CD14-positive monocyte (primary cell): ENCODE measurements around the gene PLCB1. TPM values are rescaled to one million over a fixed set of nuclear protein-coding genes. Genes with fewer than 3 reads are reported as not detected.

Source experiments
- DNase-seq, 3 donors: peaks; one replicate each; pipeline ENCODE4 v3.0.0-alpha.2; 2011 to 2022
- H2AFZ ChIP-seq: 2 replicates; pipeline ENCODE4 v1.6.0; 2012; ENCODE audit warnings: mild to moderate bottlenecking, low read depth, low read length, inconsistent platforms; ENCODE audit not compliant: insufficient read depth, poor library complexity, severe bottlenecking
- H3K27ac ChIP-seq, 2 donors: 1 replicate in 1 of 2; 2 replicates in 1 of 2; pipeline ENCODE4 v1.5.1; 2012 to 2013; ENCODE audit warnings: low read length in 2 of 2, control low read depth in 1 of 2, inconsistent platforms in 1 of 2, low read depth in 1 of 2, mild to moderate bottlenecking in 1 of 2
- H3K27me3 ChIP-seq, 2 donors: one replicate each; pipeline versions ENCODE4 v1.6.0 to v1.6.1; 2011 to 2013; ENCODE audit warnings: low read length in 2 of 2; ENCODE audit not compliant: control insufficient read depth in 2 of 2, insufficient read depth in 2 of 2
- H3K36me3 ChIP-seq, 2 donors: replicated peaks in 1 of 2; 1 replicate in 1 of 2; 2 replicates in 1 of 2; pipeline versions ENCODE4 v1.5.1 to v1.6.1; 2012 to 2013; ENCODE audit warnings: low read length in 2 of 2, control low read depth in 1 of 2, inconsistent platforms in 1 of 2, mild to moderate bottlenecking in 1 of 2; ENCODE audit not compliant: insufficient read depth in 2 of 2, control insufficient read depth in 1 of 2
- H3K4me1 ChIP-seq, 2 donors: 1 replicate in 1 of 2; 2 replicates in 1 of 2; pipeline versions ENCODE4 v1.5.1 to v1.6.1; 2012 to 2013; ENCODE audit warnings: low read length in 2 of 2, control low read depth in 1 of 2, inconsistent platforms in 1 of 2, mild to moderate bottlenecking in 1 of 2, moderate library complexity in 1 of 2; ENCODE audit not compliant: insufficient read depth in 2 of 2, control insufficient read depth in 1 of 2
- H3K4me2 ChIP-seq: replicated peaks from 2 replicates; pipeline ENCODE3; 2012; ENCODE audit warnings: low read length, moderate library complexity, mild to moderate bottlenecking; ENCODE audit not compliant: poor library complexity, severe bottlenecking; ENCODE audit errors: extremely low read depth
- H3K4me3 ChIP-seq, 3 experiments: fragments of 200-600 bp in 1 of 3; sonication (generic) in 1 of 3; replicated peaks in 1 of 3; 1 replicate in 2 of 3; 2 replicates in 1 of 3; pipeline ENCODE4 v1.5.1; 2011 to 2013; ENCODE audit warnings: low read length in 3 of 3, mild to moderate bottlenecking in 3 of 3, control low read depth in 2 of 3, low read depth in 2 of 3, inconsistent platforms in 1 of 3, moderate library complexity in 1 of 3
- H3K79me2 ChIP-seq: 2 replicates; pipeline ENCODE4 v1.6.0; 2012; ENCODE audit warnings: mild to moderate bottlenecking, control low read depth, inconsistent platforms, low read length, moderate library complexity; ENCODE audit not compliant: insufficient read depth
- H3K9ac ChIP-seq: 2 replicates; pipeline ENCODE4 v1.6.0; 2017; ENCODE audit warnings: low read length, mild to moderate bottlenecking; ENCODE audit not compliant: insufficient read depth, poor library complexity, severe bottlenecking
- H3K9me3 ChIP-seq, 2 donors: replicated peaks in 1 of 2; 1 replicate in 1 of 2; 2 replicates in 1 of 2; pipeline versions ENCODE4 v1.5.1 to v1.6.1; 2012 to 2013; ENCODE audit warnings: low read length in 2 of 2, control low read depth in 1 of 2; ENCODE audit not compliant: control insufficient read depth in 1 of 2, insufficient read depth in 1 of 2
- H4K20me1 ChIP-seq: 2 replicates; pipeline ENCODE4 v1.6.0; 2012; ENCODE audit warnings: mild to moderate bottlenecking, low read length, control low read depth, moderate library complexity; ENCODE audit not compliant: insufficient read depth
- H3K27ac Mint-ChIP-seq, 7 donors: one replicate each; pipeline ENCODE4 v1.8.0; 2020; ENCODE audit warnings: mild to moderate bottlenecking in 7 of 7, mixed read lengths in 7 of 7, moderate library complexity in 6 of 7, inconsistent platforms in 2 of 7
- H3K27me3 Mint-ChIP-seq, 3 donors: one replicate each; pipeline ENCODE4 v1.8.0; 2021 to 2022; ENCODE audit warnings: low read depth in 3 of 3, mild to moderate bottlenecking in 3 of 3, mixed read lengths in 3 of 3, moderate library complexity in 3 of 3, inconsistent platforms in 1 of 3
- H3K36me3 Mint-ChIP-seq, 2 donors: one replicate each; pipeline ENCODE4 v1.8.0; 2020; ENCODE audit warnings: mixed read lengths in 2 of 2, inconsistent platforms in 1 of 2, mild to moderate bottlenecking in 1 of 2
- H3K4me1 Mint-ChIP-seq: one replicate; pipeline ENCODE4 v1.8.0; 2020; ENCODE audit warnings: mild to moderate bottlenecking, mixed read lengths
- H3K4me3 Mint-ChIP-seq, 2 donors: one replicate each; pipeline ENCODE4 v1.8.0; 2020; ENCODE audit warnings: mild to moderate bottlenecking in 2 of 2, mixed read lengths in 2 of 2, moderate library complexity in 1 of 2
- H3K9me3 Mint-ChIP-seq, 7 donors: one replicate each; pipeline ENCODE4 v1.8.0; 2020 to 2022; ENCODE audit warnings: mixed read lengths in 7 of 7, mild to moderate bottlenecking in 6 of 7, moderate library complexity in 6 of 7, inconsistent platforms in 2 of 7
- CTCF ChIP-seq: fragments of 200-600 bp; IDR thresholded peaks from one replicate; pipeline ENCODE4 v1.8.0; 2022; ENCODE audit warnings: antibody characterized with exemption, mild to moderate bottlenecking
- WGBS: methylation state at CpG from one replicate; pipeline ENCODE4 v1.1.5; 2013; ENCODE audit warnings: missing lambda C conversion rate; ENCODE audit not compliant: insufficient coverage; 5-methylcytosine and 5-hydroxymethylcytosine counted together
- intact Hi-C, 2 donors: fragments of 100-400 bp; cut with micrococcal nuclease; formaldehyde crosslinking; loops; one replicate each; pipeline versions ENCODE4 v1.15.0 to v1.15.1; 2023
- polyA plus RNA-seq, 3 donors: library from polyadenylated mRNA; depleted of rRNA in 1 of 3; unstranded in 2 of 3; stranded (reverse) in 1 of 3; fragments of 300-500 nt in 2 of 3; fragments of >200 nt in 1 of 3; fragmentation: Illumina TruSeq in 2 of 3; gene quantifications; 1 replicate in 2 of 3; 2 replicates in 1 of 3; pipeline ENCODE4 v1.2.3, GENCODE V29; 2012 to 2021

PLCB1 gene
- polyA plus RNA-seq, 3 donors = 8.6 to 16.4 (median 13.2) TPM

DNA sequence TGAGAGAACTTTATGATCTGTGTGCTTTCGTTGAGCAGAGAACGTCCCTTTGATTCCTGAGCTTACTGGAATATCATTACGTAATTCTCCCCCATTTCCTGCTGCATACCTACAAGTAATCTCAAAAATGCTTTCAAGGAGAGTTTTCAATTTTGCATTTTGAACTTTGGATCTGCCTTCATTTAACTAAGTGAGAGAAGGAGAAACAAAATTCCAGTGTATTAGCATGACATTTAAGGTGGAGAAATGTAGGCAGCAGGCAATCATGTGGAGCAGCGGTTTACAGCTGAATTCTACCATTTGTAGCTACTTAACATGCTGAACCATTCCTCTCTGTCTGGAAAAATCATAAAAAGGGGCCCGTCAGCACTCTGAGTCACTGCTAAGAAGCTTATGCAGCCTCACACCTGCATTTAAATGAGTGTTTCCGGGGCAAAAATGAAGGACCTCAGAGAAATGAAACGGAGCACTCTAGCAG is 451.5 kb downstream of the PLCB1 start:
- H4K20me1 ChIP-seq = no peaks in the 10 kb centered on the region
- WGBS = 100% methylated on average over 1 of the region's 7 CpGs
- no peak overlapping the region for H2AFZ ChIP-seq
- H3K4me3 ChIP-seq = no peak overlapping the region
- H3K27me3 ChIP-seq = no peaks in the 10 kb centered on the region
- no peaks in the 10 kb centered on the region for H3K36me3 ChIP-seq
- H3K9me3 ChIP-seq = no peaks in the 10 kb centered on the region
- Mint-ChIP-seq H3K9me3 (peaks cover 0 to 5% (median 0%) of the 10 kb centered on the region in 7 donors), H3K4me1 (peaks cover 13% of the 10 kb centered on the region), H3K36me3 (no peaks in the 10 kb centered on the region), H3K4me3 (no peak overlapping the region), H3K27me3 (peaks cover 0 to 1% (median 0%) of the 10 kb centered on the region in 3 donors), H3K27ac (no peak overlapping the region)
- H3K27ac ChIP-seq = no peak overlapping the region
- no peak for DNase-seq
- peaks cover 3% of the 10 kb centered on the region in 2 donors for H3K4me1 ChIP-seq
- intact Hi-C loops = no loop called here
- TF ChIP-seq CTCF = no peak
- no peak overlapping the region for H3K9ac ChIP-seq
- H3K4me2 ChIP-seq = no peak overlapping the region
- no peaks in the 10 kb centered on the region for H3K79me2 ChIP-seq

DNA sequence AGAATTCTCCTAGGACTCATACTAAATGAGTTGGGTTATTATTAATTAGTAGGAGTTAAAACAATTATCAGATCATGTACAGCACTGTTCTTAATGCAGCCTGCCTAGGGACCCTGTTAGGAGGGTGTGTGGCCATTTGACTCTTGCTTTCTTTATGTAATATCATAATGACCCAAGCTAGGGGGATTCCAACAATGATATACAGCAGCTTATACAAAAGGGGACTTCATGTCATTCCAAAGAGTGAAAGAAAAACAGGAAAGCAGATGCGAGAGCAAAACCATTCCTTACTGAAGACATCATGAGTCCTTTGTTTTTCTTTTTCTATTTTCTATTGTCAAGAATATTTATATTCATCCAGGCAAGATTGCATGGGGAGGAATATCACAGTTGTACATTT is 455.2 kb downstream of the PLCB1 start:
- no peak overlapping the region for H3K27ac ChIP-seq
- no peaks in the 10 kb centered on the region for H3K27me3 ChIP-seq
- no peak overlapping the region for H3K4me3 ChIP-seq
- peaks cover 16% of the 10 kb centered on the region for H3K4me1 Mint-ChIP-seq
- no peaks in the 10 kb centered on the region for H3K9me3 ChIP-seq
- H3K9ac ChIP-seq = no peak overlapping the region
- no peak overlapping the region for H2AFZ ChIP-seq
- H3K4me1 ChIP-seq = peaks cover 4 to 6% of the 10 kb centered on the region in 2 donors
- H4K20me1 ChIP-seq = no peaks in the 10 kb centered on the region
- no peaks in the 10 kb centered on the region for H3K79me2 ChIP-seq
- no peak for TF ChIP-seq CTCF
- no peaks in the 10 kb centered on the region for H3K36me3 Mint-ChIP-seq
- H3K4me2 ChIP-seq = no peak overlapping the region
- DNase-seq = no peak
- H3K27ac Mint-ChIP-seq = peak overlapping the region in 1 of 7 donors; percentile 7
- intact Hi-C loops = no loop called here
- H3K27me3 Mint-ChIP-seq = peaks cover 0 to 1% (median 0%) of the 10 kb centered on the region in 3 donors
- H3K4me3 Mint-ChIP-seq = no peak overlapping the region
- peaks cover 0 to 5% (median 0%) of the 10 kb centered on the region in 7 donors for H3K9me3 Mint-ChIP-seq
- WGBS = no CpG with 5 or more reads among the region's 1 CpG
- H3K36me3 ChIP-seq = no peaks in the 10 kb centered on the region
